Kidney epithelial cell (primary cell): ENCODE data around the gene CLMP. TPM values are rescaled to one million over a fixed set of nuclear protein-coding genes. Genes with fewer than 3 reads are reported as not detected.

Experiments used
- DNase-seq: peaks from one replicate; pipeline ENCODE4 v3.0.0-alpha.2; 2010; ENCODE audit warnings: low read depth
- H3K27me3 ChIP-seq: 2 replicates; pipeline ENCODE4 v1.6.0; 2011; ENCODE audit warnings: low read length; ENCODE audit not compliant: control insufficient read depth, insufficient read depth
- H3K36me3 ChIP-seq: 2 replicates; pipeline ENCODE4 v1.5.1; 2011; ENCODE audit warnings: low read length; ENCODE audit not compliant: control insufficient read depth, insufficient read depth
- H3K4me3 ChIP-seq: 2 replicates; pipeline ENCODE4 v1.5.1; 2011; ENCODE audit warnings: low read depth, mild to moderate bottlenecking, control low read depth, low read length
- CTCF ChIP-seq: IDR thresholded peaks from 2 replicates; pipeline ENCODE4 v1.5.1; 2011; ENCODE audit warnings: mild to moderate bottlenecking, moderate library complexity, low read length, control low read depth, inconsistent platforms; ENCODE audit not compliant: insufficient read depth, poor library complexity, severe bottlenecking
- total RNA-seq: library from RNA; depleted of rRNA; stranded (reverse); fragments of >200 nt; gene quantifications from 2 replicates; pipeline ENCODE4 v1.2.3, GENCODE V29; 2015

The CLMP gene
- total RNA-seq, 1 donor from 2014 or later, result 6.4 TPM

- no peaks in the 10 kb centered on the region for H3K27me3 ChIP-seq
- no peak overlapping the region for H3K4me3 ChIP-seq
- DNase-seq, result no peak
- no peak for TF ChIP-seq CTCF
- H3K36me3 ChIP-seq, result peaks cover 2% of the 10 kb centered on the region
Measured at GRCh38 chr11:123051634-123052033, 143.4 kb downstream of the CLMP start.

DNA sequence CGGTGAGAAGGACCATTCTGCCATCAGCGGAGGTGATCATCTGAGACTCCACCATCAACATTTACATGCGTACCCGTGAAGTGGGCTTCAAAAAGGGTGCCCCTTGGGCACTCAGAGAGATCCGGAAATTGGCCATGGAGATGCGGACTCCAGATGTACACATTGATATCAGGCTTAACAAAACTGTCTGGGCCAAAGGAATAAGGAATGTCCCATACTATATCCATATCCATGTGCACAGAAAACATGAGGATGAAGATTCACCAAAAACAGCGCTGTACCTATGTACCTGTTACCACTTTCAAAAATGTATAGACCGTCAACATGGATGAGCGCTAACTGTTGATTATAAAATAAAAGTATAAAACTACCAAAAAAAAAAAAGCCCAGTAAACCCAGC, 143.9 kb downstream of the CLMP start:
- Histone ChIP-seq H3K36me3 (peaks cover under 1% of the 10 kb centered on the region), H3K4me3 (no peak overlapping the region), H3K27me3 (no peaks in the 10 kb centered on the region)
- no peak for DNase-seq
- TF ChIP-seq CTCF, result no peak

DNA sequence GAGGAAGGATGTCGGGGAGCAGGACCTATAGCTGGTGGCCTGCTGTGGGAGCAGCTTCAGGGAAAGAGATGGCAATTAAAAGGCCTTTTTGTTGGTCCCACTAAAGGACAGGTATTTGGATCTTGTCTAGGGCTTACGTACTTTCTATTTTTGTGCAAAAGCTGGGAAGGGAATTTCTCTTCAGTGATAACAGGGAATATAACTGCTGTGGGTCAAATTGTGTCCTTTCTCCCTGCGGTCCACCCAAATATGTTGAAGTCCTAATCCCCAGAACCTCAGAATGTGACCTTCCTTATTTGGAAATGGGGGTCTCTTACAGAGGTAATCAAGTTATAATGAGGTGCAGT, 147.1 kb downstream of the CLMP start:
- Histone ChIP-seq H3K27me3 (no peaks in the 10 kb centered on the region), H3K36me3 (no peaks in the 10 kb centered on the region), H3K4me3 (no peak overlapping the region)
- TF ChIP-seq CTCF, result no peak
- DNase-seq, result no peak

GRCh38 chr11:123047266-123047946, 147.6 kb downstream of the CLMP start:
- no peak for TF ChIP-seq CTCF
- no peak for DNase-seq
- no peaks in the 10 kb centered on the region for H3K36me3 ChIP-seq
- no peaks in the 10 kb centered on the region for H3K27me3 ChIP-seq
- no peak overlapping the region for H3K4me3 ChIP-seq

DNA sequence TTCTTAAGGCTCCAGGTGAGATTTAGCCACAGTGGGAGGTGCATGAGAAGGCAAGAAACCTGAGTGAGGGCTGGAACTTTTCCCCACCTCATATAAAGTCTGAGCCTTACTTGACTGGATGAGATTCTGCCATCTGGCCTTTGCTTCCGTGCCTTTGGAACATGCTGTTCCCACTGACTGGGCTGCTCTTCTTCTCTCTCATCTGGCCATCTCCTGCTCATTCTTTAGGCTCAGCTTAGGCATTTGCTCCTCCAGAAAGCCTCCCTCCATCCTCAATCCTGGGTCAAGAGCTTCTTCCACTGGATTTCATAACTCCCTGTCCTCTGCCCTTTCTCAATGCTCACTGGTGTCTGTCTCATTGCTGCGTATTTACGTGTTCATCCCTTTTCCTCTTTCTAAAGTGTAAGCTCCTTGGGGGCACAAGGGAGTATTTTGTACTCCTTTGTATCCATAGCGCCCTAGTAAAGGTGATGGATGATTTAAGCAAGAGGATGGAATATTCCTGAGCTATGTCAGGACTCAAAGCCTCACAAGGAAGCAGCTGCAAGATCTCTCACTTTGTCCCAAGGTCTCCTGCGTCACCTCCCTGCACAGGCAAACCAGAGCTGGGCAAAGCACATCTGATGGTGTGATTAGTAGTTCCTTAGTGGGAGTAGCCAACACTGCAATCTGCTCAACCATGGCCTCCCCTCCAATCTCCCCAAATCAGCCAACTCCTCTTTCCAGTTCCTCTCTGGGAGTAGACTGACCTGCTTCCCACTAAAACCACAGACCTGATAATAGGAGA, 148.4 kb downstream of the CLMP start:
- DNase-seq, result no peak
- TF ChIP-seq CTCF, result no peak
- no peaks in the 10 kb centered on the region for H3K27me3 ChIP-seq
- no peaks in the 10 kb centered on the region for H3K36me3 ChIP-seq
- no peak overlapping the region for H3K4me3 ChIP-seq
